ENCODE data around the gene SP4. TPM values are rescaled to one million over a fixed set of nuclear protein-coding genes. Genes with fewer than 3 reads are reported as not detected.

SP4 gene
- total RNA-seq, 1 experiment from 2014 or later: 9.3 TPM

DNA sequence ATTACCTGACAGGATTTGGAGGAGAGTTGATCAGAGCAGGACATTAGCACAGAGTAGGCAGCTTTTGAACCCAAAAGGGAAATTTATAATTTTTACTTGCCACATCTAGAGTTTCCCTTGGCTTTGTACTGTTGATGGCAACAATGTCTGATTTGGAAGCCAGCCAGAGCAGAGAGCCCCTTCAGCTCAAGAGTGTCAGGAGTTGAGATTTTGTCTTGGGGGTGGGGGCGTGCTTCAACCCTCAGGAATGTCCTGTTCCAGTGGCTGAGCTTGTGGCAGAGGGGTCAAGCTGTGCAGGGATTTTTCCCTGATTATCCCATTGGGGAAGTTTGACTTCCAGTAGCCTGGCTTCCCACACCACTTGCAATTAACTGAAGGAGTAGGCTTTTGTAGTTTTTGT, 27.0 kb downstream of the SP4 start:
- intact Hi-C loops (cut with micrococcal nuclease; ENCODE audit: unreplicated experiment): no loop called here
- POLR2A ChIA-PET (ENCODE audit: low non-redundant PET): no interaction called here
- Histone ChIP-seq H3K9me3 (ENCODE audit: low read depth, low read length, poor library complexity, severe bottlenecking) (peaks cover 33% of the 10 kb centered on the region), H3K27me3 (replicated peaks; ENCODE audit: insufficient read depth, low read depth, low read length, poor library complexity) (no peaks in the 10 kb centered on the region), H3K36me3 (ENCODE audit: insufficient read depth, low read length, poor library complexity, severe bottlenecking) (peaks cover 5% of the 10 kb centered on the region), H3K4me3 (ENCODE audit: low read depth, low read length, poor library complexity, severe bottlenecking) (no peak overlapping the region), H3K27ac (ENCODE audit: low read depth, low read length, poor library complexity, severe bottlenecking) (no peak overlapping the region), H3K4me1 (ENCODE audit: insufficient read depth, low read length, poor library complexity, severe bottlenecking) (no peaks in the 10 kb centered on the region)
- no TSS peak for BruUV-seq (replicated peaks)
- CTCF ChIA-PET: no interaction called here
- TF ChIP-seq, protein P1, sequence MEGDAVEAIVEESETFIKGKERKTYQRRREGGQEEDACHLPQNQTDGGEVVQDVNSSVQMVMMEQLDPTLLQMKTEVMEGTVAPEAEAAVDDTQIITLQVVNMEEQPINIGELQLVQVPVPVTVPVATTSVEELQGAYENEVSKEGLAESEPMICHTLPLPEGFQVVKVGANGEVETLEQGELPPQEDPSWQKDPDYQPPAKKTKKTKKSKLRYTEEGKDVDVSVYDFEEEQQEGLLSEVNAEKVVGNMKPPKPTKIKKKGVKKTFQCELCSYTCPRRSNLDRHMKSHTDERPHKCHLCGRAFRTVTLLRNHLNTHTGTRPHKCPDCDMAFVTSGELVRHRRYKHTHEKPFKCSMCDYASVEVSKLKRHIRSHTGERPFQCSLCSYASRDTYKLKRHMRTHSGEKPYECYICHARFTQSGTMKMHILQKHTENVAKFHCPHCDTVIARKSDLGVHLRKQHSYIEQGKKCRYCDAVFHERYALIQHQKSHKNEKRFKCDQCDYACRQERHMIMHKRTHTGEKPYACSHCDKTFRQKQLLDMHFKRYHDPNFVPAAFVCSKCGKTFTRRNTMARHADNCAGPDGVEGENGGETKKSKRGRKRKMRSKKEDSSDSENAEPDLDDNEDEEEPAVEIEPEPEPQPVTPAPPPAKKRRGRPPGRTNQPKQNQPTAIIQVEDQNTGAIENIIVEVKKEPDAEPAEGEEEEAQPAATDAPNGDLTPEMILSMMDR (conservative IDR thresholded peaks at IDR 0.05; ENCODE audit: low read depth, low read length): no peak
- no peak for TF ChIP-seq EZH2 (IDR thresholded peaks at IDR 0.05; ENCODE audit: borderline replicate concordance, low read depth, low read length, poor library complexity, severe bottlenecking)
- DNase-seq (ENCODE audit: low spot score): no peak

DNA sequence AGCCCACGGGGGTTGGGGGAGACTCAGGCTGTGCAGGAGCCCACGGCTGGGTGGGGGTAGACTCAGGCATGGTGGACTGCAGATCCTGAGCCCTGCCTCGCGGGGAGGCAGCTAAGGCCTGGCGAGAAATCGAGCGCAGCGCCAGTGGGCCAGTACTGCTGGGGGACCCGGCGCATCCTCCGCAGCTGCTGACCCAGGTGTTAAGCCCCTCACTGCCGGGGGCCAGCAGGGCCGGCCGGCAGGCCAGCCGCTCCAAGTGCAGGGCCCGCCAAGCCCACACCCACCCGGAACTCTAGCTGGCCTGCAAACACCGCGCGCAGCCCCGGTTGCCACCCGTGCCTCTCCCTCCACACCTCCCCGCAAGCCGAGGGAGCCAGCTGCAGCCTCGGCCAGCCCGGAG, 33.4 kb downstream of the SP4 start:
- TF ChIP-seq, protein P1 (conservative IDR thresholded peaks at IDR 0.05; ENCODE audit: low read depth, low read length): no peak
- TF ChIP-seq EZH2 (IDR thresholded peaks at IDR 0.05; ENCODE audit: borderline replicate concordance, low read depth, low read length, poor library complexity, severe bottlenecking): no peak
- no peak overlapping the region for H3K27ac ChIP-seq (ENCODE audit: low read depth, low read length, poor library complexity, severe bottlenecking)
- intact Hi-C loops (cut with micrococcal nuclease; ENCODE audit: unreplicated experiment): no loop called here
- H3K9me3 ChIP-seq (ENCODE audit: low read depth, low read length, poor library complexity, severe bottlenecking): no peaks in the 10 kb centered on the region
- no peak overlapping the region for H3K4me3 ChIP-seq (ENCODE audit: low read depth, low read length, poor library complexity, severe bottlenecking)
- ChIA-PET POLR2A (ENCODE audit: low non-redundant PET) (no interaction called here), CTCF (no interaction called here)
- H3K36me3 ChIP-seq (ENCODE audit: insufficient read depth, low read length, poor library complexity, severe bottlenecking): no peaks in the 10 kb centered on the region
- H3K4me1 ChIP-seq (ENCODE audit: insufficient read depth, low read length, poor library complexity, severe bottlenecking): no peaks in the 10 kb centered on the region
- no peak for DNase-seq (ENCODE audit: low spot score)
- BruUV-seq (replicated peaks): no TSS peak
- no peaks in the 10 kb centered on the region for H3K27me3 ChIP-seq (replicated peaks; ENCODE audit: insufficient read depth, low read depth, low read length, poor library complexity)

DNA sequence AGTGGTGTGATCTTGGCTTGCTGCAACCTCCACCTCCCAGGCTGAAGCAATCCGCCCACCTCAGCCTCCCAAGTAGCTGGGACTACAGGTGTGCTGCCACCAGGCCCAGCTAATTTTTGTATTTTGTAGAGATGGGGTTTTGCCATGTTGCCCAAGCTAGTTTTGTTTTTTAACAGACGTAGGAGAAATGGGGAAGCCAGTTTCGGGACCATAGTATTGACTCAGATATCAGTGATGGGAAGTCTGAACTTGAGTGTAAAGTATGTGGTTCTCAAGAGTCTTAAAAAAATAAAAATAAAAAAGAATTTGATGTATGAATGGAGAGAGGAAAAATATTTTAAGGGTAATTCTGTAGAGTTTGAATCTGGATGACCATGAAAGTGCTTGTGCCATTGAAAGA, 34.2 kb downstream of the SP4 start:
- Histone ChIP-seq H3K9me3 (ENCODE audit: low read depth, low read length, poor library complexity, severe bottlenecking) (no peaks in the 10 kb centered on the region), H3K4me1 (ENCODE audit: insufficient read depth, low read length, poor library complexity, severe bottlenecking) (no peaks in the 10 kb centered on the region), H3K27me3 (replicated peaks; ENCODE audit: insufficient read depth, low read depth, low read length, poor library complexity) (no peaks in the 10 kb centered on the region), H3K4me3 (ENCODE audit: low read depth, low read length, poor library complexity, severe bottlenecking) (no peak overlapping the region), H3K36me3 (ENCODE audit: insufficient read depth, low read length, poor library complexity, severe bottlenecking) (no peaks in the 10 kb centered on the region), H3K27ac (ENCODE audit: low read depth, low read length, poor library complexity, severe bottlenecking) (no peak overlapping the region)
- CTCF ChIA-PET: no interaction called here
- intact Hi-C loops (cut with micrococcal nuclease; ENCODE audit: unreplicated experiment): no loop called here
- POLR2A ChIA-PET (ENCODE audit: low non-redundant PET): no interaction called here
- DNase-seq (ENCODE audit: low spot score): no peak
- TF ChIP-seq EZH2 (IDR thresholded peaks at IDR 0.05; ENCODE audit: borderline replicate concordance, low read depth, low read length, poor library complexity, severe bottlenecking): no peak
- TF ChIP-seq, protein P1 (conservative IDR thresholded peaks at IDR 0.05; ENCODE audit: low read depth, low read length): no peak
- no TSS peak for BruUV-seq (replicated peaks)
